Measurements from ENCODE around the gene CBX7.

CBX7 gene

DNA sequence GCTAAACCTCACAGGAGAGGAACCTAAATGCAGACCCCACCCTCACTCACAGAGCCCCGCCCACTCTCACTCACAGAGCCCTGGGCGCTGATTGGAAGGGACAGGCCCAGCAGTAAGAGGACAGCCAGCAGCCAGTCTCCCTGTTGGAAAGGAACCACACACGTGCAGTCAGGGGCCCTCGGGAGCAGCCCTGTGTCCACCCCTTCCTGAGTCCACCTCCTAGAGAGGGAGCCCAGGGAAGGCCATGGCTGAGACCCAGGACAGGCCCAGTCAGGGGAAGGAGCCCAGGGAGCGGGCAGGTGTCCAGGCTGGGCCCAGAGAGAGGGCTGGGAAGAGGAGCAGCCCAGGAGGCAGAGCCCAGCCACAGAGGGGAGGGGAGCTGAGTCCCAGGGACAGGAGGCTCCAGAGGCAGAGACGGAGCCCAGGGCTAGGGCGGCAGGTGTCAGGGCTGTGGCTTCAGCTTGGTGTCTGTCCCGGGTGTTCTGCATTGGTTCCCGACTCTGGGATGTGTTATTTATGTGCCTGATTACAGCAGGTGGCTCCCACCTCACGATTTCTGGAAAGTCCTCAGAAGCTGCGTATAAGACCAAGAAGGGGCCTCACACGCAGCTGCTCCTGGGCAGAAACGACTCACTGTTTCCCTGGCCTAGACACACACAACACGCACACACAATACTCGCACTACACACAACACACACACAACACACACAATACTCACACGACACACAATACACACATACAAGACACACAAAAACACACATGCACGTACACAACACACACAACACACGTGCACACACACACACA, 64.4 kb downstream of the CBX7 start:
- TF ChIP-seq TEAD4 (IDR thresholded peaks at IDR 0.05) (no peak), MAX (IDR thresholded peaks at IDR 0.05) (no peak), NFIC (IDR thresholded peaks at IDR 0.05) (no peak), TAF1 (IDR thresholded peaks at IDR 0.05; ENCODE audit: low read depth) (no peak), RAD21 (IDR thresholded peaks at IDR 0.05; ENCODE audit: low read depth) (no peak), TCF12 (IDR thresholded peaks at IDR 0.05; ENCODE audit: low read depth) (no peak), REST (IDR thresholded peaks at IDR 0.05; ENCODE audit: low read depth) (no peak), ZBTB7A (IDR thresholded peaks at IDR 0.05; ENCODE audit: low read depth) (no peak), EGR1 (IDR thresholded peaks at IDR 0.05) (no peak), CREB1 (IDR thresholded peaks at IDR 0.05; ENCODE audit: low read depth) (no peak), EP300 (IDR thresholded peaks at IDR 0.05; ENCODE audit: borderline replicate concordance) (no peak), YY1 (IDR thresholded peaks at IDR 0.05; ENCODE audit: low read depth) (no peak), CEBPB (IDR thresholded peaks at IDR 0.05) (no peak), FOXM1 (IDR thresholded peaks at IDR 0.05; ENCODE audit: borderline replicate concordance, low read depth) (no peak)
- TF ChIP-seq, protein P1, sequence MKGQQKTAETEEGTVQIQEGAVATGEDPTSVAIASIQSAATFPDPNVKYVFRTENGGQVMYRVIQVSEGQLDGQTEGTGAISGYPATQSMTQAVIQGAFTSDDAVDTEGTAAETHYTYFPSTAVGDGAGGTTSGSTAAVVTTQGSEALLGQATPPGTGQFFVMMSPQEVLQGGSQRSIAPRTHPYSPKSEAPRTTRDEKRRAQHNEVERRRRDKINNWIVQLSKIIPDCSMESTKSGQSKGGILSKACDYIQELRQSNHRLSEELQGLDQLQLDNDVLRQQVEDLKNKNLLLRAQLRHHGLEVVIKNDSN (IDR thresholded peaks at IDR 0.05), result no peak

- TF ChIP-seq, protein P1 (IDR thresholded peaks at IDR 0.05), result no peak
- no peak for TF ChIP-seq CEBPB (IDR thresholded peaks at IDR 0.05)
- TF ChIP-seq FOXM1 (IDR thresholded peaks at IDR 0.05; ENCODE audit: borderline replicate concordance, low read depth), result no peak
Measured at GRCh38 chr22:39087098-39087497, 65.4 kb downstream of the CBX7 start.

DNA sequence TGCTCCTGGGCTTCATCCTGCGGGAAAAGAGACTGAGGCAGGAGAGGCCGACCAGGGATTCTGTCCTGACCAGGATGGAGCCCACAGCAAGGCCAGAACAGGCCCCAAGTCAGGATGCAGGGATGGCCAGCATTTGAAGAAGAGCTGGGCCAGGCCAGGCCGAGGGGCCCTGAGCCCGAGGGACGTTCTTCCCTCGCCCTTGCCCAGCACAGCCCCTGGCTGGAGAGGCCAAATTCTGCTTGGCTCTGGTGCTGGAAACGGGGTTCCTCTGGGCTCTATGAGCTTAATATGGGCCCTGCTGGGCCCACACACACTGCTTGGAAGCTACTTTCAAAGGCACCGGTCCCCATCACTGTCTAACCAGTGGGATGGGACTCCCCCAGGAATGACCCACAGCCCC, 67.8 kb downstream of the CBX7 start:
- TF ChIP-seq, protein P1 (IDR thresholded peaks at IDR 0.05), result no peak
- TF ChIP-seq CEBPB (IDR thresholded peaks at IDR 0.05) (no peak), FOXM1 (IDR thresholded peaks at IDR 0.05; ENCODE audit: borderline replicate concordance, low read depth) (no peak), MAX (IDR thresholded peaks at IDR 0.05) (no peak), TAF1 (IDR thresholded peaks at IDR 0.05; ENCODE audit: low read depth) (no peak), TEAD4 (IDR thresholded peaks at IDR 0.05) (no peak), RAD21 (IDR thresholded peaks at IDR 0.05; ENCODE audit: low read depth) (no peak), CREB1 (IDR thresholded peaks at IDR 0.05; ENCODE audit: low read depth) (no peak), ZBTB7A (IDR thresholded peaks at IDR 0.05; ENCODE audit: low read depth) (no peak), TCF12 (IDR thresholded peaks at IDR 0.05; ENCODE audit: low read depth) (no peak), EP300 (IDR thresholded peaks at IDR 0.05; ENCODE audit: borderline replicate concordance) (no peak), NFIC (IDR thresholded peaks at IDR 0.05) (no peak), EGR1 (IDR thresholded peaks at IDR 0.05) (no peak), YY1 (IDR thresholded peaks at IDR 0.05; ENCODE audit: low read depth) (no peak), REST (IDR thresholded peaks at IDR 0.05; ENCODE audit: low read depth) (no peak)

GRCh38 chr22:39083212-39084165, 69.0 kb downstream of the CBX7 start:
- TF ChIP-seq EP300 (IDR thresholded peaks at IDR 0.05; ENCODE audit: borderline replicate concordance) (no peak), MAX (IDR thresholded peaks at IDR 0.05) (no peak), REST (IDR thresholded peaks at IDR 0.05; ENCODE audit: low read depth) (no peak), ZBTB7A (IDR thresholded peaks at IDR 0.05; ENCODE audit: low read depth) (no peak), TAF1 (IDR thresholded peaks at IDR 0.05; ENCODE audit: low read depth) (no peak), CREB1 (IDR thresholded peaks at IDR 0.05; ENCODE audit: low read depth) (no peak), YY1 (IDR thresholded peaks at IDR 0.05; ENCODE audit: low read depth) (no peak), FOXM1 (IDR thresholded peaks at IDR 0.05; ENCODE audit: borderline replicate concordance, low read depth) (no peak), RAD21 (IDR thresholded peaks at IDR 0.05; ENCODE audit: low read depth) (no peak), NFIC (IDR thresholded peaks at IDR 0.05) (no peak), TCF12 (IDR thresholded peaks at IDR 0.05; ENCODE audit: low read depth) (no peak)
- TF ChIP-seq, protein P1 (IDR thresholded peaks at IDR 0.05), result no peak

All from Ishikawa (cell line).